ENCODE data around the gene DOCK8.

The DOCK8 gene

GRCh38 chr9:214351-214647, 366 bp upstream of the DOCK8 start:
- no peak for TF ChIP-seq CTCF (IDR thresholded peaks at IDR 0.05)

DNA sequence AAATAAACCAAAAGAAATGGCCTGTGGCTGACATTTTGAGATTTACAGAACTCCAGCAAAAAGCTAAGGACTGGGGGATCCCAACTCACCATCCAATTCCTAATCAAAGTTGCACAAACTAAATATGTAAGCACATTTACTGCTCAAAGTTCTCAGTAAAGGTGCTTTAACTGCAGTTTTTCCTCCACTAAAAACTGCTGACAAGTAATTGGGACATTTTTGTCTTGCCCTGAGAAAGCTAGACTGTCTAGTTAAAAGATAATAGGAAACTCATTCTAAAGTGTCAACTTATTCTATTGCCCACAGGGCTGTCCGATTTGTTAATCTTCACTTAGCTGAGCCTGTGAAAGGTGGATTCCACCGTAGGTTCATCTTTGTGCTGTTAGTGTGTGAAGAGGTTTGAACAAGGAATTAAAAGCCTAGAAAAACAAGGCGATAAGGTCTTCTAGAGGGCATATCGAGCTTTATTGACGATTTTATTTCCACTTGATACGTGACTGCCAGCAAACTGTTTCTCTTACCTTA, 1.0 kb downstream of the DOCK8 start:
- no peak for TF ChIP-seq CTCF (IDR thresholded peaks at IDR 0.05)

DNA sequence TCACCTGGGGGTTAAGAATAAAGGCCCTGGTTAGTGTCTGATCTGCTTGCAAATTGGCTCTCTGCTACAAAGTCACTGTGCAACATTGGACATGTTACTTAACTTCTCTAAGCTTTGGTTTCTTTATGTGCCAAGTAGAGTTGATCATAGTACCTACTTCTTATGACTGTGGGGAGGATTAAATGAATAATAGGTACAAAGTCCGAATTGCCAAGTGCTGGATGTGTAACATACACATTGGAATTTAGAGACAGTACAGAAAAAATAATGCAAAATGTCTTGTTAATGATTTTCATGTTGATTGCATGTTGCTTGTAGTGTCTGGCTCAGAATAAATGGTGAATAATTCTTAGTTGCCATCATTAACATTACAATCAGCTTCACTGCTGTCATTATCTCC, 2.2 kb downstream of the DOCK8 start:
- no peak for TF ChIP-seq CTCF (IDR thresholded peaks at IDR 0.05)

DNA sequence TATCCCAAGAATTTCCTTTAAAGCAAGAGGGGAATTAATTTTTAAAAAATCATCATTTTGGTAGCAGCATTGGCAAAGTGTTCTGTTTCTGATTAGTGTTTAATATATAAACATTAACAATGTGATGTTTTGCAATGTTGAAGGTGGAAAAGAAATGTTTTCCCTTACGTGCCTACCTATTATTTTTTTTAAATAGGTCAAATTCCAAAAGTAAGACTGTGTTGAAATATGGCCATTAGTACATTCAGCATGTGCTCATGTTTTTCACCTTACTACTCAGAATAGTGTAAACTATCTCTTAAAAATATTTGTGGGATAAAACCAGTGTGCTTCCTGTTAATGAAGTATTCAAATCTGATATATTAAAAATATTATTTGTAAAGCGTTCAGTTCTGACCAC, 3.3 kb downstream of the DOCK8 start:
- no peak for TF ChIP-seq CTCF (IDR thresholded peaks at IDR 0.05)

DNA sequence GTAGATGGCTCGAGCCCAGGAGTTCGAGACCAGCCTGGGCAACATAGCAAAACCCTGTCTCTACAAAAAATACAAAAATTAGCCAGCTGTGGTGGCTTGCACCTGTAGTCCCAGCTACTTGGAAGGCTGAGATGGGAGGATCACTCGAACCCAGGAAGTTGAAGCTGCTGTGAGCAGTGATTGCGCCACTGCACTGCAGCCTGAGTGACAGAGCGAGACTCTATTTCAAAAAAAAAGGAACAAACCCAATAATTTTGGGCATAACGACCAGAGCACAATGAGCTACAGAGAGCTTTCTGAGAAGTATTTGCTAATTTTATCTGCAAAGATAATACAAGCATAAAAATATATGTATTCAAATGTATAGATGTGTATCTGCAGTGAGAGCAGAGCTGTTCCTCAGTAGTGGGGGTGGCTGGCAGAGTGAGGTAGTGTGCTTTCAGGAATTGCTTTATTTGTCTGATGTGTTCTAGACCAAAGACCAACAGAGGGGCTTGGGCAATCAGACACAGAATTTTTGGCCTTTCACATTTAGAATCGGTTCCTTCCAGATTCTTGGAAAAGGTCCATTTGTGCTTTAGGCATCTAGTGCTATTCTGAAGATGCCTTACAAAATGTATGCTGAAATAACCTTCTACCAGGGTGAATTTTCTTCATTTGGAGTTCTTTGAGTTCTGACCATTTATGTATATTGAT, 5.2 kb downstream of the DOCK8 start:
- TF ChIP-seq CTCF (IDR thresholded peaks at IDR 0.05): no peak

GRCh38 chr9:221989-222776, 7.5 kb downstream of the DOCK8 start:
- TF ChIP-seq CTCF (IDR thresholded peaks at IDR 0.05): no peak

- TF ChIP-seq CTCF (IDR thresholded peaks at IDR 0.05): no peak
Observed at GRCh38 chr9:223152-223551, 8.5 kb downstream of the DOCK8 start.
